ENCODE measurements around the gene SLC49A4. TPM values are rescaled to one million over a fixed set of nuclear protein-coding genes. Genes with fewer than 3 reads are reported as not detected.

SLC49A4 gene
- total and polyA plus RNA-seq, 2 of the 8 experiments (the other 6 are each of a cell fraction or from before 2014, with no cell fraction given), result 9.5 to 10.2 TPM

DNA sequence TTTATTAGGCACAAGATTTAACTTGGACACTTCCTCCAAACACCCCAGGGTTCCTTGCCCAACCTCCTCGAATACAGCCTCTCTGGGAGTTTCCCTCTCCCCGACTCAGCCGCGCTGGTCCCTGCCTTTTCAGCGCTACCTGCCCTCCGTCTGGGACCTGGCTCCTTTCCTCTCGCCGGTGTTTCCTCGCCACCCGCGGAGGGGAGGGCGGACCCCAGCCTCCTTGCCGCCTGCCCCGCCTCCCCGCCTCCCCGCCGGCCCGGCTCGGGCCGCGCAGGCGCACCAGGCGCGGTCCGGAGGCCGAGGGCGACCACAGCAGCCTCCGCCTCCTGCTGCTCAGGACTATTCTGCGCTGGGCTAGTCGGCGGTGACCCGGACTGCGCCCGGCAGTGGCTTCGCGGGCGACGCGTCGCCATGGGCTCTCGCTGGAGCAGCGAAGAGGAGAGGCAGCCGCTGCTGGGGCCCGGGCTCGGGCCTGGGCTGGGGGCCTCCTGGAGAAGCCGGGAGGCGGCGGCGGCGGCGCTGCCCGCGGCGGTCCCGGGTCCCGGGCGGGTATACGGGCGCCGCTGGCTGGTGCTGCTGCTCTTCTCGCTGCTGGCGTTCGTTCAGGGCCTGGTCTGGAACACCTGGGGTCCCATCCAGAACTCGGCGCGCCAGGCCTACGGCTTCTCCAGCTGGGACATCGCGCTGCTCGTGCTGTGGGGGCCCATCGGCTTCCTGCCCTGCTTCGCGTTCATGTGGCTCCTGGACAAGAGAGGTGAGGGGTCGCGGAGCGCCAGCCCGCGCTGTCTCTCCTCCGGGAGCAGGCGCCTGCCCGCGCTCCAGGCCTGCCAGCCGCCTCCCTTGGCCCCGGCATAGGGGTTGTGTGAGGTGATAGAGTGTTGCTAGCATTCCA, at the start of gene SLC49A4 (continued):
- TF ChIP-seq, protein P1, sequence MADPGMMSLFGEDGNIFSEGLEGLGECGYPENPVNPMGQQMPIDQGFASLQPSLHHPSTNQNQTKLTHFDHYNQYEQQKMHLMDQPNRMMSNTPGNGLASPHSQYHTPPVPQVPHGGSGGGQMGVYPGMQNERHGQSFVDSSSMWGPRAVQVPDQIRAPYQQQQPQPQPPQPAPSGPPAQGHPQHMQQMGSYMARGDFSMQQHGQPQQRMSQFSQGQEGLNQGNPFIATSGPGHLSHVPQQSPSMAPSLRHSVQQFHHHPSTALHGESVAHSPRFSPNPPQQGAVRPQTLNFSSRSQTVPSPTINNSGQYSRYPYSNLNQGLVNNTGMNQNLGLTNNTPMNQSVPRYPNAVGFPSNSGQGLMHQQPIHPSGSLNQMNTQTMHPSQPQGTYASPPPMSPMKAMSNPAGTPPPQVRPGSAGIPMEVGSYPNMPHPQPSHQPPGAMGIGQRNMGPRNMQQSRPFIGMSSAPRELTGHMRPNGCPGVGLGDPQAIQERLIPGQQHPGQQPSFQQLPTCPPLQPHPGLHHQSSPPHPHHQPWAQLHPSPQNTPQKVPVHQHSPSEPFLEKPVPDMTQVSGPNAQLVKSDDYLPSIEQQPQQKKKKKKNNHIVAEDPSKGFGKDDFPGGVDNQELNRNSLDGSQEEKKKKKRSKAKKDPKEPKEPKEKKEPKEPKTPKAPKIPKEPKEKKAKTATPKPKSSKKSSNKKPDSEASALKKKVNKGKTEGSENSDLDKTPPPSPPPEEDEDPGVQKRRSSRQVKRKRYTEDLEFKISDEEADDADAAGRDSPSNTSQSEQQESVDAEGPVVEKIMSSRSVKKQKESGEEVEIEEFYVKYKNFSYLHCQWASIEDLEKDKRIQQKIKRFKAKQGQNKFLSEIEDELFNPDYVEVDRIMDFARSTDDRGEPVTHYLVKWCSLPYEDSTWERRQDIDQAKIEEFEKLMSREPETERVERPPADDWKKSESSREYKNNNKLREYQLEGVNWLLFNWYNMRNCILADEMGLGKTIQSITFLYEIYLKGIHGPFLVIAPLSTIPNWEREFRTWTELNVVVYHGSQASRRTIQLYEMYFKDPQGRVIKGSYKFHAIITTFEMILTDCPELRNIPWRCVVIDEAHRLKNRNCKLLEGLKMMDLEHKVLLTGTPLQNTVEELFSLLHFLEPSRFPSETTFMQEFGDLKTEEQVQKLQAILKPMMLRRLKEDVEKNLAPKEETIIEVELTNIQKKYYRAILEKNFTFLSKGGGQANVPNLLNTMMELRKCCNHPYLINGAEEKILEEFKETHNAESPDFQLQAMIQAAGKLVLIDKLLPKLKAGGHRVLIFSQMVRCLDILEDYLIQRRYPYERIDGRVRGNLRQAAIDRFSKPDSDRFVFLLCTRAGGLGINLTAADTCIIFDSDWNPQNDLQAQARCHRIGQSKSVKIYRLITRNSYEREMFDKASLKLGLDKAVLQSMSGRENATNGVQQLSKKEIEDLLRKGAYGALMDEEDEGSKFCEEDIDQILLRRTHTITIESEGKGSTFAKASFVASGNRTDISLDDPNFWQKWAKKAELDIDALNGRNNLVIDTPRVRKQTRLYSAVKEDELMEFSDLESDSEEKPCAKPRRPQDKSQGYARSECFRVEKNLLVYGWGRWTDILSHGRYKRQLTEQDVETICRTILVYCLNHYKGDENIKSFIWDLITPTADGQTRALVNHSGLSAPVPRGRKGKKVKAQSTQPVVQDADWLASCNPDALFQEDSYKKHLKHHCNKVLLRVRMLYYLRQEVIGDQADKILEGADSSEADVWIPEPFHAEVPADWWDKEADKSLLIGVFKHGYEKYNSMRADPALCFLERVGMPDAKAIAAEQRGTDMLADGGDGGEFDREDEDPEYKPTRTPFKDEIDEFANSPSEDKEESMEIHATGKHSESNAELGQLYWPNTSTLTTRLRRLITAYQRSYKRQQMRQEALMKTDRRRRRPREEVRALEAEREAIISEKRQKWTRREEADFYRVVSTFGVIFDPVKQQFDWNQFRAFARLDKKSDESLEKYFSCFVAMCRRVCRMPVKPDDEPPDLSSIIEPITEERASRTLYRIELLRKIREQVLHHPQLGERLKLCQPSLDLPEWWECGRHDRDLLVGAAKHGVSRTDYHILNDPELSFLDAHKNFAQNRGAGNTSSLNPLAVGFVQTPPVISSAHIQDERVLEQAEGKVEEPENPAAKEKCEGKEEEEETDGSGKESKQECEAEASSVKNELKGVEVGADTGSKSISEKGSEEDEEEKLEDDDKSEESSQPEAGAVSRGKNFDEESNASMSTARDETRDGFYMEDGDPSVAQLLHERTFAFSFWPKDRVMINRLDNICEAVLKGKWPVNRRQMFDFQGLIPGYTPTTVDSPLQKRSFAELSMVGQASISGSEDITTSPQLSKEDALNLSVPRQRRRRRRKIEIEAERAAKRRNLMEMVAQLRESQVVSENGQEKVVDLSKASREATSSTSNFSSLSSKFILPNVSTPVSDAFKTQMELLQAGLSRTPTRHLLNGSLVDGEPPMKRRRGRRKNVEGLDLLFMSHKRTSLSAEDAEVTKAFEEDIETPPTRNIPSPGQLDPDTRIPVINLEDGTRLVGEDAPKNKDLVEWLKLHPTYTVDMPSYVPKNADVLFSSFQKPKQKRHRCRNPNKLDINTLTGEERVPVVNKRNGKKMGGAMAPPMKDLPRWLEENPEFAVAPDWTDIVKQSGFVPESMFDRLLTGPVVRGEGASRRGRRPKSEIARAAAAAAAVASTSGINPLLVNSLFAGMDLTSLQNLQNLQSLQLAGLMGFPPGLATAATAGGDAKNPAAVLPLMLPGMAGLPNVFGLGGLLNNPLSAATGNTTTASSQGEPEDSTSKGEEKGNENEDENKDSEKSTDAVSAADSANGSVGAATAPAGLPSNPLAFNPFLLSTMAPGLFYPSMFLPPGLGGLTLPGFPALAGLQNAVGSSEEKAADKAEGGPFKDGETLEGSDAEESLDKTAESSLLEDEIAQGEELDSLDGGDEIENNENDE (IDR thresholded peaks at IDR 0.05; ENCODE audit: insufficient replicate concordance, low read length), result no peak
- TF ChIP-seq EP300 (IDR thresholded peaks at IDR 0.05; ENCODE audit: borderline replicate concordance in 1 of 2, low read depth in 2 of 2, low read length in 2 of 2) (no peak), ASH2L (IDR thresholded peaks at IDR 0.05; ENCODE audit: low read length) (peak; percentile 75), NANOG (IDR thresholded peaks at IDR 0.05; ENCODE audit: insufficient read depth, low read depth, low read length, poor library complexity, severe bottlenecking) (peak; percentile 7), SUZ12 (IDR thresholded peaks at IDR 0.05; ENCODE audit: low read length) (no peak), RFX5 (IDR thresholded peaks at IDR 0.05; ENCODE audit: borderline replicate concordance, low read depth, low read length) (no peak), RBBP5 (IDR thresholded peaks at IDR 0.05; ENCODE audit: borderline replicate concordance, low read depth, low read length) (peak; percentile 93; the same call in 1 of the 2 replicates), PHF8 (conservative IDR thresholded peaks at IDR 0.05; ENCODE audit: low read depth, low read length) (peak; percentile 75; the same call in 1 of the 2 replicates), POLR2AphosphoS5 (IDR thresholded peaks at IDR 0.05; ENCODE audit: low read depth, low read length) (peak; percentile 79)

All from H1 (cell line).